ENCODE results near the gene ASB2.
A peak's percentile ranks its signal among the peaks of the same experiment; 100 is the strongest.

GRCh38 chr14:94001501-94002396, 25.4 kb upstream of the ASB2 start:
- peak; percentile 98 for TF ChIP-seq CTCF (conservative IDR thresholded peaks at IDR 0.05; ENCODE audit: low read depth, low read length)
- TF ChIP-seq POLR2A (IDR thresholded peaks at IDR 0.05; ENCODE audit: low read depth, low read length): no peak
- peak; percentile 99 for TF ChIP-seq SMC3 (IDR thresholded peaks at IDR 0.05; ENCODE audit: low read depth, low read length)
- no peak for TF ChIP-seq RFX5 (IDR thresholded peaks at IDR 0.05; ENCODE audit: low read depth, low read length)
- TF ChIP-seq MAZ (IDR thresholded peaks at IDR 0.05; ENCODE audit: borderline replicate concordance, low read depth, low read length): 0 out of 2 replicates have a peak, but pooled peaks have one; percentile 11
- TF ChIP-seq CHD1 (IDR thresholded peaks at IDR 0.05; ENCODE audit: low read depth, low read length): no peak
- TF ChIP-seq USF2 (IDR thresholded peaks at IDR 0.05; ENCODE audit: low read depth, low read length): no peak
- peak; percentile 98 for TF ChIP-seq RAD21 (IDR thresholded peaks at IDR 0.05; ENCODE audit: low read length)
- no peak for TF ChIP-seq BHLHE40 (IDR thresholded peaks at IDR 0.05; ENCODE audit: low read depth, low read length)

All from IMR-90 (cell line).